Fibroblast of skin of abdomen (primary cell): ENCODE data around the gene FXYD4. TPM values are rescaled to one million over a fixed set of nuclear protein-coding genes. Genes with fewer than 3 reads are reported as not detected.
"Not testable (repeated sequence)": the region's sequence is repeated elsewhere in the genome, so short reads cannot be mapped to it uniquely, and the experiment has no call there.

ENCODE experiments used
- DNase-seq: peaks from one replicate; pipeline ENCODE4 v3.0.0-alpha.2; 2013
- polyA plus RNA-seq, 2 experiments: library from polyadenylated mRNA; unstranded; fragments of 120-200 nt; gene quantifications; one replicate each; pipeline ENCODE4 v1.2.1, GENCODE V29; 2013; ENCODE audit not compliant: insufficient read length in 2 of 2

Gene FXYD4
- polyA plus RNA-seq (2013, experiment 1 of 2; ENCODE audit: insufficient read length): not detected
- not detected for polyA plus RNA-seq (2013, experiment 2 of 2; ENCODE audit: insufficient read length)

GRCh38 chr10:43371418-43371817 lies at the start of gene FXYD4:
TSS of gene FXYD4 (plus strand) at chr10:43371636. CDS start at chr10:43373747, 2,111 bp downstream.
- DNase-seq: no peak

GRCh38 chr10:43322331-43322730 lies 49.1 kb upstream of the FXYD4 start:
- DNase-seq: no peak

GRCh38 chr10:43322769-43323168 lies 48.7 kb upstream of the FXYD4 start:
- DNase-seq: peak; percentile 62

- no peak for DNase-seq
Observed at GRCh38 chr10:43323245-43323644, 48.2 kb upstream of the FXYD4 start.

- no peak for DNase-seq
Observed at GRCh38 chr10:43324876-43325275, 46.6 kb upstream of the FXYD4 start.

- no peak for DNase-seq
Observed at GRCh38 chr10:43327171-43327570, 44.3 kb upstream of the FXYD4 start.

GRCh38 chr10:43327986-43328385 lies 43.5 kb upstream of the FXYD4 start:
- no peak for DNase-seq

GRCh38 chr10:43328810-43329209 lies 42.6 kb upstream of the FXYD4 start:
- DNase-seq: not testable (repeated sequence)

- DNase-seq: not testable (repeated sequence)
Observed at GRCh38 chr10:43329246-43329885, 42.1 kb upstream of the FXYD4 start.

GRCh38 chr10:43330049-43330823 lies 41.2 kb upstream of the FXYD4 start:
- DNase-seq: not testable (repeated sequence)

GRCh38 chr10:43330824-43331127 lies 40.7 kb upstream of the FXYD4 start:
- DNase-seq: not testable (repeated sequence)

- no peak for DNase-seq
Observed at GRCh38 chr10:43333653-43334052, 37.8 kb upstream of the FXYD4 start.

- DNase-seq: no peak
Observed at GRCh38 chr10:43336061-43336460, 35.4 kb upstream of the FXYD4 start.

GRCh38 chr10:43336641-43337318 lies 34.7 kb upstream of the FXYD4 start:
- DNase-seq: no peak

- DNase-seq: not testable (repeated sequence)
Observed at GRCh38 chr10:43337536-43337935, 33.9 kb upstream of the FXYD4 start.

- no peak for DNase-seq
Observed at GRCh38 chr10:43338117-43338516, 33.3 kb upstream of the FXYD4 start.

GRCh38 chr10:43339136-43339535 lies 32.3 kb upstream of the FXYD4 start:
- DNase-seq: no peak

- no peak for DNase-seq
Observed at GRCh38 chr10:43340101-43340500, 31.3 kb upstream of the FXYD4 start.

GRCh38 chr10:43340619-43341018 lies 30.8 kb upstream of the FXYD4 start:
- DNase-seq: no peak

- no peak for DNase-seq
Observed at GRCh38 chr10:43341450-43341849, 30.0 kb upstream of the FXYD4 start.

GRCh38 chr10:43342279-43343125 lies 28.9 kb upstream of the FXYD4 start:
- DNase-seq: no peak

- no peak for DNase-seq
Observed at GRCh38 chr10:43343126-43343525, 28.3 kb upstream of the FXYD4 start.

GRCh38 chr10:43344051-43344450 lies 27.4 kb upstream of the FXYD4 start:
- DNase-seq: no peak
